ENCODE measurements around the gene ARHGAP22.
"Not testable (repeated sequence)": the region's sequence is repeated elsewhere in the genome, so short reads cannot be mapped to it uniquely, and the experiment has no call there.

The ARHGAP22 gene

DNA sequence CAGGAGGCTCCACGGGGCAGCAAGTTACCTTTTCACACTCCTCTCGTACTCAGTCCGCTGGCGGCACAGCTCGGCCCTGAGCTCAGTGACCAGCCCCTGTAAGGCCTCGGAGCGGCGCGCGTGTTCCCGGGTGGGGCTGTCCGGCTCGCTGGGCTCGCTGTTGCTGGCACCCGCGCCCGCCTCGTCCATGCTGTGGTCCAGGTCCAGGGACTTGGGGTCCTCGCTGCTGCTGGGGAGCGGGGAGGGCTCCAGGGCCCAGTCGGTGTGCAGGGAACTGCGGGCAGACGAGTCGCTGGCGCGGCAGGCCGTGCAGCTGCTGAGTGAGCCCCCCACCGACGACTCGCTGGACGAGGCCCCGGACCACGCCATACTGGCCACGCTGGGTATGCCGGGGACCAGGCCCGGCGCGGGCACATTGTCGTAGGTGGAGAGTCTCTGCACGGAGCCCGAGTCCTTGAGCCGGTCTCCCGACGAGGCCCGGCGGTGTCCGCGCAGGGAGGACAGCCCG, 154.6 kb downstream of the ARHGAP22 start:
- DNase-seq = no peak

DNA sequence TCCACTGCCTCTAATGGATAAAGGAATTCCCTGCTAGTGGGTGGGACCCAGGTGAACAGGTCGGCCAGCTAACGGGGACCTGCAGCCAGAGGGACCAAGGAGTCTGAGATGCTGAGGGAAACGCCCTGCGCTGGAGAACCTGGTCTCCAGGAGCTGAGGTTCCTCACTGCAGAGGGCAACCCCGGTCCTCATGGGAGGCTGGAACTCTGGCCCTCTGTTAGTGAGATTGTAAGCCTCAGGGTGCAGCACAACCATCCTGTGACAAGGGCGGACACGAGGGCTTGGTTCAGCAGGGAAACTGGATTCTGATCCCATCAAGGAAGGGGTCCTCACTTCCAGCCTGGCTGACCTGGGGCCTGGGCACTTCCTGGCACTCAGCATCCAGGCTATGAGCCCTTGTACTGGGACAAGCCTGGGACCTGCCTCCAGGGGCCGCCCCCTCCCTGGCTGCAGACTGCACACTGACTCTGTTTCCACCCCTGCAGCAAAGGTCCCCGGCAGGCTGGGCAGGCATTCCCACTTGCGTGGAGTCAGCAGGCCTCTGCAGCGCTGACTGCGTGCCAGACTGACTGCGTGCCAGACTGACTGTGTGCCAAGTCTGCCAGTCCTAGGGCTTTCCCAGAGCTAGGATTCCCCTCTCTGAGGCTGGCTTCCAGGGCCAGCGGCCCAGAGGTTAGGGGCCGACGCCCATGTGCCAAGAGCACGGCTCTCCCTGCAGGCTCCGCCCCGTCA, 155.2 kb downstream of the ARHGAP22 start:
- DNase-seq = no peak

DNA sequence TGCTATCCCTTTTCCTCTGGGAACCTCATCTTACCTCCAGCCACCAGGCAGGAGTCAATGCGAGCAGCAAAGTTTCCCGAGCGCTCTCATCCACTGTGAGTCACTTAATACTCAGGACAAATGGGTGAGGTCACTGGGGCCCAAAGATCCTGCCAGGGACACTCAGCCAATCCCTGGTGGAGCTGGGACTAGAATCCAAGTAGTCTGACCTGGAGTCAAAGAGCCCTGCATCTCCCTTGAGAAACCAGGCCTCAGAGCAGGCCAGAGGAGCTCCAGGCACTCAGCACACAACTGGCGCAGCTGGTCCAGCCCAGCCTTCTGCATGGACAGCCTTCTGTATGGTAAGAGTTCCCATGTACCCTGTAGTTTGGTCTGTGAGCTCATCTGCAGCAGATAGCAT, 156.1 kb downstream of the ARHGAP22 start:
- DNase-seq = no peak

DNA sequence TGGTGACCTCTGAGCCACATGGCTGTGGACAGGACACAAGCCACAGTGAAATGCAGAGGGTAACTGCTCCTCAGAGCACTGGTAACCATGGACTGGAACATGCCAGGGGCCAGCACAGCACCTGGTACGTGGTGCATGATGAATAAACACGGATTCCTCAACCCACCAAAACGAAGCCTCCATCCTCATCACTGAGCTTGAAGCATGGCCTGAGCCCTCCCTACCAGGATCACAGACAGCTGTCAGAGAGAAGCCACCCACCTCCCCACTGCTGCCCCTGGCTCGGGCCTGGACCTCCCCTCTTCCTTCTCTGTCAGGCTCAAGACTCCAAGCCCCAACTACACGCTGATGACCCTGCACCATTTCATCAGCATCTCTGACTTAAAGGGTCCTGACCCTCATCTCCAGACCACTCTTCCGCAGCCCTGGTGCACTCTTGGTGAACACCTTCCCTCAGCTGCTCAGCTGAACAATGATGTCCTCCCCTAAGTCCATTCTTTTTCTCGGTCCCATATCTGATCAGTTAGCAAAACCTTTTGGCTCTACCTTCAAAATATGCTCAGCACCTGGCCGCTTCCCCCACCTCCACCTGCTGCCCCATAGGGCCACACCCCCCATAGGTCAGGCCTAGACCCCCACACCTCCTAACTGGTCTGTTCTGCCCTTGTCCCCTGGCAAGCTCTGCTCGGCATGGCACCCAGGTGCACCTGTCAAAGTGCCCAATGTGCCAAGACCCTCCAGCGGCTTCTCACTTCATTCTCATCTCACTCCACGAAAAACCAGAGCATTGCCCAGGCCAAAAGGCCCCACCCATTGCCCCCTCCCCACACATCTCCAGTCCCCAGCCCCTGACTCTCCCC, 157.3 kb downstream of the ARHGAP22 start:
- DNase-seq = no peak

DNA sequence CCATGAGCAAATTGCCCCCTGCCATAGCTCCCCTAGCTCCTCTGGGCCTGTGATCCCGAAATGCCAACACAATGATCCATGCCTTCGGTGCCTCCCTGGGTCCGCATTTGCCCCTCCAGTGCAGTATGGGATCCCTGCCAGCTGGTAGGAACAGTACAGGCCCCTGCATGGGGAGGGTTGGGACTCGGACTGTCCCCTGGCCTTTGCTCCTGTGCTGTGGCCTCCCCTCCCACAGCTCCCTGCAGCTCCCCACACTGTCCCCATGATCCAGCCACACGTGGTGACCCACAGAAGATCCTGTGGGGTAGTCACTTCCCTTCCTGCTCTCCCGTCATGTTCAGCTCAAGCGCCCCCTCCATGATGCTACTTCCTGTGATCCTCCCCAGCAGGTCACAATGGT, 158.1 kb downstream of the ARHGAP22 start:
- DNase-seq = peak; percentile 62 to 84 (median 76)

DNA sequence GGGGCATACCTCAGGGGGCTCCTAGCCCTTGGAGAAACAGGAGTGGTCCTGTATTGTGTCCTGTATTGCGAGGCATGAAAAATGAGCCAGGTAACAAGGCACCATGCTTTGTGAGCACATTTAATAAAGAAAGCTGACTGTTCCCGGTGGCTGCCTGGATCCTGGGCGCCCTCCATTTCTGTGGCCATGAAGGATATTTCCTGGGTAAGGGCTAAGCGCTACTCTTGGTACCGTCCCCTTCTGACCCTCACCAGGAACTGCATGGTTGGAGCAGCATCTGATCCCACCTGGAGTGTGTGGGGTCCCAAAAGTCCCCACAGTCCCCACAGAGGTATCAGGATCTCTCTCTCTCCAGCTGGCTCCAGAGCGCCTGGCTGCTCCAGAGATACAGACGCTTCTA, 158.9 kb downstream of the ARHGAP22 start:
- no peak for DNase-seq

DNA sequence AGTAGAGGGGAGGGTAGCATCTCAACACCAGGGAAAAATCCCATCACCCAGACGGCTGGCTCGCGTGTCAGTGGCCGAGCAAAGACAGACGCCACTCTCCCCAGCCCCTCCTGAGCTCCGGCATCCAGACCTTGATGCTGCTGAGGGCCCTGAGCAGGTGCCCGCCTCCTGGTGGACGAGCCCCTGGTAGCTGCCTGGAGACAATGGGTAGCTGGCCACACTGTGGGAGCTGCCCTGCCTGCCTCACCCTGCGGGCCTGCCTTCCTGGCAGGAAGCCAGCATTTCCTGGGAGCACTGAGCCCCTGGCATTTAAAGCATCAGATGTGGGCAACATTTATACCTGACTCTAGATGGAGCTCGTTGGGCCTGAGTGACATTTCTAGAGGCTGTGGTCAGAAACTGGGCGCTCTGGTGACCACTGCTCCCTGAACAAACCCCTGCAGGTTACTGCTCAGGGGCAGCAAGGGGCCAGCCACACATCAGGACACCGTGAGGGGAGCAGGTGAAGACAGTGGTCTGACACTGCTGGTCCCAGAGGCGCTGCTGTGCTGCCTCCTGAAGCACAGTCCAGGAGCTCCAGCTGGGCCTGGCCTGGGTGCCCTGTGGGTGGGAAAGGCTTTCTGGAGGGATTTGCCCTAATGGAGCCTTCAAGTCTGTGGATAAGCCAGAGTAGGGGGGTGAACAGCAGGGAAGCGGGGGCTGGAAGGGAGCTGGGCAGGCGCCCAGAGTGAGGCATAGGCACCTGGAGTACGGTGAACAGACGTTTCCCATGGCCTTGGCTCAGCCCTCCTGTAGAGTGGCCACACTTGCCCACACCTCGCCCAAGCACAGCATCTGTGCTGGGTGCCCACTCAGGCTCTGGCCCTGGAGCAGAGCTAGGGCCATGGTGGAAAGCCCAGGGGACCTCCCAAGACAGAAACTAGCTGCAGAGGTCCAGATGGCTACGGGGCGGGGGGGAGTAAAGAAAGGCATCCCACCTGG, 159.7 kb downstream of the ARHGAP22 start:
- no peak for DNase-seq

DNA sequence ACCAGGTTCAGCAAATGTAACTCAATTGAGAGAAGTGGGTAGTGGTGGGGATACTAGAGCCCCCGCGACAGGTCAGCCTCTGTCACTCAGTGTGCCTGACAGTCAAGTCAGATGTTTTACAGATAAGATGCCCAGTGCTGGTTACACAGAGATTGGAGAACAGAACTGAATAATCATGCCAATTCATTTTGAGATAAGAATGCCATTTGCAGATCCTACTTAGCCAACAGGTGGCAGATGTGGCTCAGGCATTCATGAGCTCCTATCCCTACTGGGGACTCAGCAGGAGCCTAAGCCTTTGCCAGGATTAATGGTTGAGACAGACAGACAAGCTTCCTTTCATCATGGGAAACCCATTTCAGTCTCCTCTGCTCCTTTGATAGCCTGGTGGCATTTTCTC, 160.6 kb downstream of the ARHGAP22 start:
- peak in 3 of 4 experiments; percentile 33 to 42 (median 42) for DNase-seq

DNA sequence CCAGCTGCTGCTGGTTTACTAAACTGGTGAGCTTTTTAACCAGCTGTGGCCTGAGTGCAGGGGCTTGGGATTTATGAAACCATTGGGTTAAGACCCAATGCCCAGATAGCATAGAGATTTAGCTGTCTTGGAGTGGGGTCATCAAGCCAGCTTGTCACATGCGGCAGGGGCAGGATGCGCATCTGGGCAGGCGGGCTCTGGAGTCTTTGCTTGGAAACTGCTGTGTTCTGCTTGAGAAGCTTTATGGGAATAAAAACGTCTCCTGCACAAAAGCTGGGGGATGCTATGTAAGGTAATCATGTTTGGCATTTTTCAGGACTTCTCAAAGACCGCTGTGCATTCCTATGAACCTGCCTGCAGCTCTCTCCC, 162.1 kb downstream of the ARHGAP22 start:
- DNase-seq = no peak

DNA sequence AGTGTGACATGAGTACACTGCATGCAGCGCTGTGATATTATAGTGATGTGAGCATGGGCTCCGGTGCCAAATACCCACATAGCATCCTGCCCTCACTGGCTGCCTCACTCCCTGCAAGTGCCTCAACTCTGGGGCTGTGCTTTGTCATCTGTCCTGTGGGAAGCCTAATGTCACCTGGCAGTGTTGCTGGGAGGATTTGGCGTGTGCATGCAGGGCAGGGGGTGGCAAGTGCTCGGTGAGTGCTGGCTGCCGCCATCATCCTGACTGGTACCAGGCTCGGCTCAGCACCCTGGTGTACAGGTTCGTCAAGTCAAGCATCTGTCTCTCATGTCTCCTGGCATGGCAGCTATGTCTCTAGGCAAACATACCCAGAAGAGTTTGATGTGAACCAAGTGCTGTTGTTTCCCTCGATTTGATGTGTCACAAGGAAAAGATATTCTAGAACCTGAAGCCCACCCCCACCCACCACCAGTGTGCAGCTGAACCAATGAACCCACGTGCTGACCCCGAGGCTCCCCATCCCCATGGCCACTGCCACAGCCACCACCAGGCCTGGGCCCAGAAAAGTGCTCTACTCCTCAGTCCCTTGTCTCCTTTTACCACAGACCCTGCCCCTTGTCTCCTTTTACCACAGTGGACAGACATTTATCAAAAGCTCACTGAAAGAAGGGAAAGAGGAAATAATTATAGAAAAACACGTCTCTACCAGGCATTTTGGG, 162.6 kb downstream of the ARHGAP22 start:
- no peak for DNase-seq

DNA sequence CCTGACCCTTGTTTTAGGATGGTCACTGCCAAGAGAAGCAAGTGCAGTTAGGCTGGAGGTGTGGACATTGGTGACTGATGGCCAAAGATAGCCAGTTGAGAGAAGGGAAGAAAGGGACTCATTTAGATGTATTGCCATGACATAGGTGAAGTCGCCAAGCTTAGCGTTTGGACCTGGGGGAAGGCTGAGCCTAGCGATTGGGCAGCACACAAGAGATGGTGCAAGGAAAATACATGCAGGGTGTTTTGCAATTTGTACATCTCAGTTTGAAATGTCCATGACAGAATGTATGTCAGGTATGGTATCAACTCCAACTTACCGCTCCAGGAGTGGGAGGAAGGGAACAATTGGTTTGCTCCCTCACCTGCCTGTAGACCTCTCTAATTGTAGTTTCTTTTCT, 164.1 kb downstream of the ARHGAP22 start:
- no peak for DNase-seq

DNA sequence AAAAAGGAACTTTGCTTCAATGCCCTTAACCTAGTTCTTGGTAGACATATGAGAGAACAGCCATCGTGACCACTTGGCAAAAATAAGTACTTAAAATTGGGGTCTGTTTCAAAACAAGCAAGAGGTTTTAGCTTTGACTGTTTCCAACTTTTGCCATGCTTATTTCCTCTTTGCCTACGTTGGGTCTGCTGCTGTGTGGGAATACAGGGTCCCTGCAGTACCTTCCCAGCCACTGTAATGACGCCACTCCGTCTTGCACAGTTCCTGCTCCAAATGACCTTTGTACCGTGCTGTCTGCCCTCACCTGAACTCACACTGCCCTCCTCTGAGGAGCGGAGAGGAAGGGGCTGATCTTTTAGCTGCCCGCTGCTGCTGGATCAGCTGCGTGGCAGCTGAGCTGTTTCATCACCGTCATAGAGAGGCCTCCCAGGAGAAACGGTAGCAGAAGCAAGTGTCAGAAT, 165.3 kb downstream of the ARHGAP22 start:
- peak in 1 of 4 experiments; percentile 7 for DNase-seq

DNA sequence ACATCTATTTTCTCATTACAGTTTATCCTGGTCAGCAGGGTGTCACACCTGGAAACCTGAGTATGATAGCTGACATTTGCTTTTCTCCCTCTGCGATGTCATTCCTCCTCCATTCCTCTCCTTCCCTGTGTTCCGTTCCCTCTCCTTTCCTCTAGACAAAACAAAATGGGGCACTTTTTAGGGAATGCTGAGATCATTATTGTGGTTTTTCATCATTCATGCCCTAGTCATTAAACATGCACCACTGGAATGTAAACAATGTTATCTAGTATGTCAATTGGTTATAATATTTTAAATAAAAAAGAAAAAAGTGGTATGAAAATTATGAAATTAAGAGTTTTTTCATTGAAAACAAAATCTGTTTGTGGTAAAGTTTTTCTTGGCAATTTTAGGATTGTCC, 165.8 kb downstream of the ARHGAP22 start:
- DNase-seq = no peak

DNA sequence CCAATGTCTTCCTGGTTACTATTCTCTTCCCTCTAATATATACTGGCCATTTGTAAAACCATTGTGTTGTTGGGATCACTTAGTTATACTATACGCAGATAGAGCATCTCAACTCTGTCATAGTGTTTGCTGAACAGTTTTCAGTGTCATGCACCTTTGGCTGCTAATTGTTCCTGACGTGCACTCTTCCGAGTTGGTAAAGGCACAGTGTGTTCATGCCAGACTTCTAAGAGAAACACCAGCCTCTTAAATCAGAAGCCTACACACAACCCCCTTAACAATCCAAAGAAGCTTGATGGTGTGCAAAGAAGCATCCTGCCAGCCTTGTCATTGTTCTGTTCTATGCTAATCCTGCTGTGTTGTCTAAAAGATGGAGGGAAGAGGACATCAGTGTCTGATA, 167.3 kb downstream of the ARHGAP22 start:
- DNase-seq = no peak

DNA sequence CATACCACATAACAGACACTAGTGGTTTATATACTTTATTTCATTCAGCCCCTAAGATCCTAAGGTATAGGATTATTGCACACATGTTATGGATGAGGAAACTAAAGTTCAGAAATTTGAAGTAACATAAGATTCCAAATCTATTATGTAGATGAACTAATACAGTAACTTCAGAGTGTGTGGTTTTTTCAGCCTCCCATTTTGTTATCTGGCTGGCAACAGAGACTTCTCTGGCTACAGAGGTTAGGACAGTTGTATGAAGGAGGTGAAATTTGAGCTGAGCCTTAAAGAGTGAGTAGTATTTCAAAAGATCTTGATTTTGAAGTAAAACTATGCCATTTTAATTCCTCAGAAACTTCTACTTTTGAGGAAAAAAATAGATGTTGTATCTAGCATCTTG, 173.0 kb downstream of the ARHGAP22 start:
- no peak for DNase-seq

DNA sequence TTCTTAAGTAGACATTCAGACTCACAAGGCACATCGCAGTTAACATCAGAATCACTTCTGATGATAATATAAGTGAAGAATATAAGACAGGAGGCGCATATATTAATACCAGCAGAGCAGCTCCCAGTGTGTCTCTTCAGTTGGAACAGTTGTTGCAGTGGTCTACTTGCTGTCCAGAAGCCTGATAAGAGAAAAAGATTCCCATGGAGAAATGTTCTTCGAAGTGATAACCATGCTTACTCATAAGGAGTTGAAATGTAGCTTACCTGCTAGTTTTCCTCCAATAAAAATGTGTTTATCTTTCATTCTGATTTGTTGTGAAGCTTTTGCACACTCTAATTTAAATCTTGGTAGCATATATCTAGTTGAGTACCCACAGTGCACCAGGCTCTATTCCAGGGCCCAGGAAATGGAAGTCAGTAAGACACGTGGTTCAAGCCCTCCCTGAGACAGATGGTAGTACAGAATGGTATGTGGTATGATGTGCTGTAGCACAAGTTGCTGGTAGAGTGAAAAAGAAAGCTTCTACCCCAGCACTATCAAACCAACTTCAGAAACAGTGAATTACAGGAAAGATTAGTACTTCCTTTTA, 174.4 kb downstream of the ARHGAP22 start:
- DNase-seq = no peak

DNA sequence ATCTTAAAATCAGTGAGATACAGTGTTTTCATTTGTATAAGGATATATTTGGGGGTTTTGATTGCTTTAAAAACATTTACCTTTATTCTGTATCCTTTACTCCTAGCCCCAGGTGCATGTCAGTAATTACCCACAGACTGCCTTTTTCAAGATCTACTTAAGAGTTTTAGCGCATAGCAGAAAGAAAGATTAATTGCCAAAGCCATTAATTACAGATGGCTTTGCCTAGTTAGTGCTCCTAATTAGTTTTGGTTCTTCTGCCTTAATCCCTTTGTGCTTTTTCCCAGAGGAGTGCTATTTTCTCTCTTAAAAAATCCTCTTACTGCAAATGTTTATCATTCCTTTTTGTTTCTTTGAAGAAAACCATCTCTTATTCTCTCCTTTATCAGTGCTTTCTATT, 175.6 kb downstream of the ARHGAP22 start:
- no peak for DNase-seq

DNA sequence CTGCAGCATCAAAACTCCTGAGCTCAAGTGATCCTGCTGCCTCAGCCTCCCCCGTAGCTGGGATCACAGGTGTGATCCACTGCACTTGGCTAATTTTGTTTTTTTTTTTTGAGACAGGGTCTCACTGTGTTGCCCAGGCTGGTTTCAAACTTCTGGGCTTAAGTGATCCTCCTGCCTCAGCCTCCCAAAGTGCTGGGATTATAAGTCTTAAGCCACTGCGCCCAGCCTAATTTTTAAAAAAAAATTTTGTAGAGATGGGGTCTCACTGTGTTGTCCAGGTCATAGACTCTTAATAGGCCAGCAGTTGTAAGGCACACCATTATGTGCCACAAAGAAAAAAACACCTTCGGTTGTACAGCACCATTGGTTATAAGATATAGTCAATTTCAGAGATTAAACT, 176.0 kb downstream of the ARHGAP22 start:
- DNase-seq = no peak

DNA sequence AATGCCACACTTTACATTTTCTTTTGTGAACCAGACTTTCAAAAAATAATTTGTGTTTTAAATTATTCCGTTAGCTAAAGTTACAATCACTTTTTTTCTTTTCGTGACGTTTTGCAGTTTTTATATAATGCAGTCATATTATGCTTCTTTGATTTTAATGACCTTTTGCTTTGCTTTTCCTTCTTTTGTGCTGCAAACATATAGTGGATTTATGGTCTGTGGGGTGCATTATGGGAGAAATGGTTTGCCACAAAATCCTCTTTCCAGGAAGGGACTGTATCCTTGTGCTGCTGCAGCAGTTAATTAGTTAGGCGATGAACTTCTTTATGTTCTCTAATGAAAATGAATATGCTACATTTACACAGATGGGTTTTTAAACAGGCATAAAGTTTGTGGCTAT, 181.0 kb downstream of the ARHGAP22 start:
- no peak for DNase-seq

DNA sequence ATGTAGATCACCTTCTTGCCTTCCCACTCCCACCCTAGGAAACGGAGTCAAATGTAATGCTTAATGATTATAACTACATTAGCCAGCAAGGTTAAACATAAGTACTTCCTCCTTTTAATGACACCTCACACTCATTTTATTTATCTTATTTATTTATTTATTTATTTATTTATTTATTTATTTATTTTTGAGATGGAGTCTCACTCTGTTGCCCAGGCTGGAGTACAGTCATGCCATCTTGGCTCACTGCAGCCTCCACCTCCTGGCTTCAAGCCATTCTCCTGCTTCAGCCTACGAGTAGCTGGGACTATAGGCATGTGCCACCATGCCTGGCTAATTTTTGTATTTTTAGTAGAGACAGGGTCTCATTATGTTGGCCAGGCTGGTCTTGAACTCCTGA, 183.0 kb downstream of the ARHGAP22 start:
- not testable (repeated sequence) for DNase-seq

DNA sequence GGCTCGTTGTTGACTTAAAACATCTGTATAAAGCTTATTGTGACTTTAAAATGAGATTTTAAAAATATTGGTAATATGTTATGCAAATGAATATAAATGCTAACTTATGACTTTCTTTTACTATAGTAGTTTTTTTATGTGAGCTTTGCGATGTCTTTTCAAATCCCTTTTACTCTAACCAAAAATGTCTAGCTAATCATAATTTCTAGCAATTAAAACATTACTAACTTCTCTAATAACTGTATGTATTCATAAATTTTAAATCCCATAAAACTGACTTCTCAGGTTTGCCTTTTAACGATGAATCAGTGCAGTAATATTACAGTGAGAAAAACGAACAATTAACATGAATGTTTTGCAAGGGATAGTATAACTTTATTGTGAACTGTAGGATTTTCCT, 185.2 kb downstream of the ARHGAP22 start:
- DNase-seq = no peak

All from suppressor macrophage (primary cell).